Middle frontal gyrus (tissue), 1 donor: ENCODE results near the gene FAM219B.
"Not testable (repeated sequence)": the region's sequence is repeated elsewhere in the genome, so short reads cannot be mapped to it uniquely, and the experiment has no call there.

Source experiments
- DNase-seq: peaks from one replicate; pipeline ENCODE4 v3.0.0-alpha.2; 2015; ENCODE audit warnings: low spot score; ENCODE audit errors: extremely low spot score

Gene FAM219B

GRCh38 chr15:74903676-74904075, 3.0 kb downstream of the FAM219B start:
- no peak for DNase-seq

- DNase-seq, result no peak
Observed at GRCh38 chr15:74902295-74903075, 4.2 kb downstream of the FAM219B start.

GRCh38 chr15:74901612-74902063, 5.0 kb downstream of the FAM219B start:
- no peak for DNase-seq

GRCh38 chr15:74897300-74897701, 9.3 kb downstream of the FAM219B start:
- DNase-seq, result no peak

GRCh38 chr15:74896316-74896715, 10.3 kb downstream of the FAM219B start:
- no peak for DNase-seq

GRCh38 chr15:74895830-74896229, 10.8 kb downstream of the FAM219B start:
- no peak for DNase-seq

GRCh38 chr15:74894383-74894782, 12.3 kb downstream of the FAM219B start:
- DNase-seq, result not testable (repeated sequence)

- DNase-seq, result no peak
Observed at GRCh38 chr15:74893627-74894026, 13.0 kb downstream of the FAM219B start.

- no peak for DNase-seq
Observed at GRCh38 chr15:74892931-74893330, 13.7 kb downstream of the FAM219B start.

GRCh38 chr15:74892313-74892712, 14.3 kb downstream of the FAM219B start:
- no peak for DNase-seq

- no peak for DNase-seq
Observed at GRCh38 chr15:74891469-74891868, 15.2 kb downstream of the FAM219B start.

- no peak for DNase-seq
Observed at GRCh38 chr15:74890665-74890960, 16.0 kb downstream of the FAM219B start.

- DNase-seq, result peak; percentile 83
Observed at GRCh38 chr15:74889883-74890664, 16.6 kb downstream of the FAM219B start, which contains the start of gene MPI. TSS of gene MPI (plus strand) at chr15:74890042. CDS start at chr15:74890074, 32 bp downstream.

GRCh38 chr15:74889390-74889882, 17.2 kb downstream of the FAM219B start:
- DNase-seq, result no peak

- DNase-seq, result no peak
Observed at GRCh38 chr15:74888716-74889115, 17.9 kb downstream of the FAM219B start.

GRCh38 chr15:74887537-74888193, 19.0 kb downstream of the FAM219B start:
- not testable (repeated sequence) for DNase-seq

- DNase-seq, result no peak
Observed at GRCh38 chr15:74885461-74885860, 21.2 kb downstream of the FAM219B start.

- no peak for DNase-seq
Observed at GRCh38 chr15:74884428-74885223, 22.0 kb downstream of the FAM219B start.

- no peak for DNase-seq
Observed at GRCh38 chr15:74882528-74882927, 24.1 kb downstream of the FAM219B start.

GRCh38 chr15:74878273-74878672, 28.4 kb downstream of the FAM219B start:
- no peak for DNase-seq
